CD4-positive, alpha-beta T cell (primary cell): Measurements from ENCODE around the gene CABP2. TPM values are rescaled to one million over a fixed set of nuclear protein-coding genes. Genes with fewer than 3 reads are reported as not detected.
A peak's percentile ranks its signal among the peaks of the same experiment; 100 is the strongest.
"Not testable (repeated sequence)": the region's sequence is repeated elsewhere in the genome, so short reads cannot be mapped to it uniquely, and the experiment has no call there.

ENCODE experiments used
- ATAC-seq: fragments of 200-7000 bp; cut with Tn5 transposase; one replicate; pipeline ENCODE4 v1.10.0; 2022; ENCODE audit warnings: mild to moderate bottlenecking; ENCODE audit not compliant: poor library complexity
- CTCF ChIA-PET: fragments of 350-600 bp; sonication (Branson Sonifier 250); formaldehyde crosslinking; loops from one replicate; lab custom pipeline; 2021; ENCODE audit warnings: antibody characterized with exemption, inconsistent platforms; lab: Charles Lee
- POLR2A ChIA-PET: fragments of 350-600 bp; sonication (Branson Sonifier 250); formaldehyde crosslinking; loops from one replicate; lab custom pipeline; 2021; ENCODE audit warnings: antibody characterized with exemption, inconsistent platforms; lab: Charles Lee
- DNase-seq, 14 experiments: peaks; one replicate each; pipeline ENCODE4 v3.0.0-alpha.2; 2013 to 2020; ENCODE audit warnings: mixed read lengths in 2 of 14
- H3K27ac ChIP-seq, 2 donors: one replicate each; pipeline versions ENCODE4 v1.5.1 to v1.7.0; 2013; ENCODE audit warnings: low read length in 2 of 2, low read depth in 1 of 2, mild to moderate bottlenecking in 1 of 2
- H3K27me3 ChIP-seq, 2 experiments: 1 replicate in 1 of 2; 2 replicates in 1 of 2; pipeline versions ENCODE4 v1.6.1 to v1.7.0; 2013; ENCODE audit warnings: low read length in 2 of 2, control low read depth in 1 of 2, mild to moderate bottlenecking in 1 of 2, moderate library complexity in 1 of 2; ENCODE audit not compliant: insufficient read depth in 2 of 2, control insufficient read depth in 1 of 2
- H3K36me3 ChIP-seq: one replicate; pipeline ENCODE4 v1.6.1; 2013; ENCODE audit warnings: low read length, control low read depth; ENCODE audit not compliant: insufficient read depth
- H3K4me1 ChIP-seq: one replicate; pipeline ENCODE4 v1.6.1; 2013; ENCODE audit warnings: low read length, control low read depth; ENCODE audit not compliant: insufficient read depth
- H3K4me3 ChIP-seq: one replicate; pipeline ENCODE4 v1.5.1; 2013; ENCODE audit warnings: mild to moderate bottlenecking, low read length, moderate library complexity
- H3K9me3 ChIP-seq, 2 experiments: 1 replicate in 1 of 2; 2 replicates in 1 of 2; pipeline versions ENCODE4 v1.6.1 to v1.7.0; 2013; ENCODE audit warnings: low read length in 2 of 2, mild to moderate bottlenecking in 2 of 2, control low read depth in 1 of 2, moderate library complexity in 1 of 2; ENCODE audit not compliant: control insufficient read depth in 1 of 2, insufficient read depth in 1 of 2
- H3K27ac Mint-ChIP-seq: one replicate; pipeline ENCODE4 v1.8.0; 2020; ENCODE audit warnings: mixed read lengths
- H3K27me3 Mint-ChIP-seq: one replicate; pipeline ENCODE4 v1.8.0; 2021; ENCODE audit warnings: mixed read lengths
- H3K36me3 Mint-ChIP-seq: one replicate; pipeline ENCODE4 v1.8.0; 2021; ENCODE audit warnings: low read depth, mixed read lengths
- H3K4me1 Mint-ChIP-seq: one replicate; pipeline ENCODE4 v1.8.0; 2021; ENCODE audit warnings: low read depth, mixed read lengths
- H3K4me3 Mint-ChIP-seq: one replicate; pipeline ENCODE4 v1.8.0; 2020; ENCODE audit warnings: mild to moderate bottlenecking, mixed read lengths
- H3K9me3 Mint-ChIP-seq: one replicate; pipeline ENCODE4 v1.8.0; 2020; ENCODE audit warnings: mixed read lengths
- CTCF ChIP-seq: fragments of 200-600 bp; IDR thresholded peaks from one replicate; pipeline ENCODE4 v1.8.0; 2022; ENCODE audit warnings: antibody characterized with exemption, mild to moderate bottlenecking
- intact Hi-C, 2 experiments: fragments of 100-400 bp; cut with DNase I in 1 of 2; cut with micrococcal nuclease in 1 of 2; formaldehyde crosslinking; loops; one replicate each; pipeline versions ENCODE4 v1.15.1 to v1.9.0; 2023 to 2025; cut with DNase I, micrococcal nuclease
- total RNA-seq, 174 experiments: library from RNA in 2 of 174; stranded (reverse) in 2 of 174; gene quantifications; one replicate each; pipeline ENCODE4 v1.2.3 and lab custom pipeline; 2021 to 2026

Gene CABP2
- total RNA-seq, 2 experiments from 2014 or later: not detected

- peaks cover 79% of the 10 kb centered on the region for H3K36me3 ChIP-seq
- ChIA-PET POLR2A (interaction anchor here (1.2 to 2.0 kb wide), 3 partner anchors 45 to 69 kb away, joined by 4 to 15 read pairs (median 5); partner anchors contain the start of gene PTPRCAP), CTCF (interaction anchor here (1.0 kb wide), 1 partner anchor 134 kb away, joined by 3 read pairs; no protein-coding TSS in a partner anchor)
- no peaks in the 10 kb centered on the region for H3K9me3 Mint-ChIP-seq
- intact Hi-C loops: loop anchor here in 1 of 2 experiments (10.0 kb wide), 1 partner anchor 205 kb away; the partner anchor contains the start of gene ANKRD13D
- no peaks in the 10 kb centered on the region for H3K27me3 ChIP-seq
- no peak overlapping the region for H3K27ac ChIP-seq
- no peak for ATAC-seq
- peak in 1 of 14 experiments; percentile 31 for DNase-seq
- H3K4me1 Mint-ChIP-seq: peaks cover 42% of the 10 kb centered on the region
- H3K4me1 ChIP-seq: peaks cover 54% of the 10 kb centered on the region
- peaks cover 67% of the 10 kb centered on the region for H3K36me3 Mint-ChIP-seq
- no peak overlapping the region for H3K4me3 ChIP-seq
- H3K9me3 ChIP-seq: no peaks in the 10 kb centered on the region
- H3K27me3 Mint-ChIP-seq: no peaks in the 10 kb centered on the region
- H3K27ac Mint-ChIP-seq: peak overlapping the region; percentile 74
- H3K4me3 Mint-ChIP-seq: no peak overlapping the region
- no peak for TF ChIP-seq CTCF
Observed at GRCh38 chr11:67489885-67490726, 33.1 kb downstream of the CABP2 start.

- no peaks in the 10 kb centered on the region for H3K27me3 Mint-ChIP-seq
- peak overlapping the region; percentile 74 for H3K27ac Mint-ChIP-seq
- TF ChIP-seq CTCF: no peak
- H3K4me3 Mint-ChIP-seq: no peak overlapping the region
- no peak overlapping the region for H3K4me3 ChIP-seq
- ChIA-PET CTCF (no interaction called here), POLR2A (interaction anchor here (1.0 to 1.9 kb wide), 2 partner anchors 21 to 97 kb away, joined by 3 to 4 read pairs; partner anchors contain the start of gene RAD9A)
- peaks cover 74% of the 10 kb centered on the region for H3K36me3 Mint-ChIP-seq
- ATAC-seq (no peak), DNase-seq (no peak)
- H3K4me1 ChIP-seq: peaks cover 62% of the 10 kb centered on the region
- H3K9me3 Mint-ChIP-seq: no peaks in the 10 kb centered on the region
- H3K4me1 Mint-ChIP-seq: peaks cover 49% of the 10 kb centered on the region
- peaks cover 73% of the 10 kb centered on the region for H3K36me3 ChIP-seq
- intact Hi-C loops: loop anchor here in 1 of 2 experiments (10.0 kb wide), 1 partner anchor 205 kb away; the partner anchor contains the start of gene ANKRD13D
- no peak overlapping the region for H3K27ac ChIP-seq
- H3K27me3 ChIP-seq: no peaks in the 10 kb centered on the region
- no peaks in the 10 kb centered on the region for H3K9me3 ChIP-seq
Observed at GRCh38 chr11:67489203-67489884, 33.9 kb downstream of the CABP2 start.

- peak in 4 of 14 experiments; percentile 6 to 66 (median 54) for DNase-seq
- Mint-ChIP-seq H3K36me3 (peaks cover 74% of the 10 kb centered on the region), H3K27me3 (no peaks in the 10 kb centered on the region), H3K9me3 (no peaks in the 10 kb centered on the region), H3K4me1 (peaks cover 71% of the 10 kb centered on the region), H3K27ac (peak overlapping the region; percentile 95), H3K4me3 (peak overlapping the region; percentile 83)
- intact Hi-C loops: loop anchor here (1.0 to 10.0 kb wide), 2 partner anchors 19 to 202 kb away; partner anchors contain the start of genes ANKRD13D (in 1 of the 2) and PITPNM1 (in 1 of the 2)
- Histone ChIP-seq H3K36me3 (peaks cover 48% of the 10 kb centered on the region), H3K9me3 (no peaks in the 10 kb centered on the region), H3K27me3 (no peaks in the 10 kb centered on the region), H3K27ac (peak overlapping the region; percentile 44 to 58), H3K4me1 (peaks cover 84% of the 10 kb centered on the region), H3K4me3 (no peak overlapping the region)
- CTCF ChIA-PET: interaction anchor here (1.1 to 1.2 kb wide), 2 partner anchors 80 to 104 kb away, joined by 3 read pairs; no protein-coding TSS in a partner anchor
- TF ChIP-seq CTCF: no peak
- POLR2A ChIA-PET: interaction anchor here (0.6 to 5.5 kb wide), 12 partner anchors 10 to 135 kb away, joined by 3 to 102 read pairs (median 8); partner anchors contain the start of genes CDK2AP2, PITPNM1, PPP1CA and PTPRCAP
- ATAC-seq: no peak
Observed at GRCh38 chr11:67486481-67487195, 36.6 kb downstream of the CABP2 start.

- Mint-ChIP-seq H3K4me1 (peaks cover 71% of the 10 kb centered on the region), H3K36me3 (peaks cover 68% of the 10 kb centered on the region), H3K4me3 (peak overlapping the region; percentile 83), H3K27ac (peak overlapping the region; percentile 95)
- not testable (repeated sequence) for ATAC-seq, H3K27me3 Mint-ChIP-seq, H3K27me3 ChIP-seq, H3K9me3 Mint-ChIP-seq, H3K4me3 ChIP-seq, H3K9me3 ChIP-seq
- ChIA-PET POLR2A (interaction anchor here (0.6 to 5.5 kb wide), 11 partner anchors 12 to 135 kb away, joined by 3 to 102 read pairs (median 9); partner anchors contain the start of genes CDK2AP2, PITPNM1, PPP1CA and PTPRCAP), CTCF (interaction anchor here (0.6 to 1.4 kb wide), 4 partner anchors 20 to 146 kb away, joined by 3 to 4 read pairs (median 3); partner anchors contain the start of gene PITPNM1)
- Histone ChIP-seq H3K27ac (peak overlapping the region; percentile 44 to 58), H3K4me1 (peaks cover 84% of the 10 kb centered on the region), H3K36me3 (peaks cover 40% of the 10 kb centered on the region)
- intact Hi-C loops: loop anchor here in 1 of 2 experiments (10.0 kb wide), 1 partner anchor 201 kb away; the partner anchor contains the start of gene ANKRD13D
- peak in 10 of 14 experiments; percentile 20 to 91 (median 42) for DNase-seq
Observed at GRCh38 chr11:67485873-67486361, 37.3 kb downstream of the CABP2 start.
